GM19328 (cell line): ENCODE measurements around the gene PTGFRN.
"Not testable (repeated sequence)": the region's sequence is repeated elsewhere in the genome, so short reads cannot be mapped to it uniquely, and the experiment has no call there.

ENCODE experiments used
- ATAC-seq: cut with Tn5 transposase; IDR thresholded peaks from one replicate; pipeline ENCODE4 v1.9.1; 2021; ENCODE audit warnings: mild to moderate bottlenecking, moderate library complexity; ENCODE audit not compliant: unreplicated experiment

PTGFRN gene

GRCh38 chr1:116909512-116910378 is at the start of gene PTGFRN:
TSS of gene PTGFRN (plus strand) at chr1:116909916. CDS start at chr1:116910204, 288 bp downstream.
- ATAC-seq = no peak

DNA sequence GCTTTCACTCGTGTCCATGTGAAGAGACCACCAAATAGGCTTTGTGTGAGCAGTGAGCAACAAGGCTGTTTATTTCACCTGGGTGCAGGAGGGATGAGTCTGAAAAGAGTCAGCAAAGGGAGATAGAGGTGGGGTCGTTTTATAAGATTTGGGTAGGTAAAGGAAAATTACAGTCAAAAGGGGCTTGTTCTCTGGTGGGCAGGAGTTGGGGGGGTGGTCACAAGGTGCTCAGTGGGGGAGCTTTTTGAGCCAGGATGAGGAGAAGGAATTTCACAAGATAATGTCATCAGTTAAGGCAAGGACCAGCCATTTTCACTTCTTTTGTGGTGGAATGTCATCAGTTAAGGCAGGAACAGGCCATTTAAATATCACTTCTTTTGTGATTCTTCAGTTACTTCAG is 49.5 kb upstream of the PTGFRN start:
- not testable (repeated sequence) for ATAC-seq

GRCh38 chr1:116861137-116861536 is 48.6 kb upstream of the PTGFRN start:
- ATAC-seq = no peak

GRCh38 chr1:116863031-116863430 is 46.7 kb upstream of the PTGFRN start:
- not testable (repeated sequence) for ATAC-seq

GRCh38 chr1:116866478-116866877 is 43.2 kb upstream of the PTGFRN start:
- not testable (repeated sequence) for ATAC-seq

GRCh38 chr1:116868385-116868784 is 41.3 kb upstream of the PTGFRN start:
- no peak for ATAC-seq

DNA sequence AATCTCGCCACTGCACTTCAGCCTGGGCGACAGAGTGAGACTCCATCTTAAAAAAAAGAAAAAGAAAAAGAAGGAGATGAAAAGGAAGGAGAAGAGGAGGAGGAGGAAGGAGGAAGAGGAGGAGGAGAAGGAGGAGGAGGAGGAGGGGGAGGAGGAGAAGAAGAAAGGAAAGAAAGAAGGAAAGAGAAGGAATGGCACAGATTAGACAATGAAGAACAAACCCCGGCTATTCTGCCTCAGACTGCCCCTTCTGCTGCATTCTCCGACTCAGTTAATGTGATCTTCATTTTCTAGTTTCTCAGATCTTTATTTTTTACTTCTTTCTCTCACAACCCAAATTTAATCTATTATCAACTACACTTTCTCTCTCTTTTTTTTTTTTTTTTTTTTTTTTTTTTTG is 40.1 kb upstream of the PTGFRN start:
- ATAC-seq = no peak

DNA sequence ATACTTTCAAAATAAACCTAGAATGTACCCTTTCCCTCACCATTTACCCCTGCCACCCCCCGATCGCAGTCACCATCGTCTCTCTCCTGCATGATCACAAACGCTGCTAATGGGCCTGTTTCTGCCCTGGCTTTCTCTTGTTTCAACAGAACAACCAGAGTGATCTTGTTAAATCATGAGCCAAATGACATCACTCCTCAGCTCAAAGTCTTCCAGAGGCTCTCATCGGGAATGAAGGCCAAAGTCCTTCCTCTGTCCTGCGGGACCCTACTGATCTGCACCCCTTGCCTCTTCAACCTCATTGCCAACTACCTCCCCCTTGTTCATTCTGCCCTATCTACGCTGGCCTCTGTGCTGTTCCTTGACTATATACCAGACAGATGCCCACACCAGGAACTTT is 39.4 kb upstream of the PTGFRN start:
- ATAC-seq = no peak

- no peak for ATAC-seq
Measured at GRCh38 chr1:116871779-116872146, 38.0 kb upstream of the PTGFRN start.

DNA sequence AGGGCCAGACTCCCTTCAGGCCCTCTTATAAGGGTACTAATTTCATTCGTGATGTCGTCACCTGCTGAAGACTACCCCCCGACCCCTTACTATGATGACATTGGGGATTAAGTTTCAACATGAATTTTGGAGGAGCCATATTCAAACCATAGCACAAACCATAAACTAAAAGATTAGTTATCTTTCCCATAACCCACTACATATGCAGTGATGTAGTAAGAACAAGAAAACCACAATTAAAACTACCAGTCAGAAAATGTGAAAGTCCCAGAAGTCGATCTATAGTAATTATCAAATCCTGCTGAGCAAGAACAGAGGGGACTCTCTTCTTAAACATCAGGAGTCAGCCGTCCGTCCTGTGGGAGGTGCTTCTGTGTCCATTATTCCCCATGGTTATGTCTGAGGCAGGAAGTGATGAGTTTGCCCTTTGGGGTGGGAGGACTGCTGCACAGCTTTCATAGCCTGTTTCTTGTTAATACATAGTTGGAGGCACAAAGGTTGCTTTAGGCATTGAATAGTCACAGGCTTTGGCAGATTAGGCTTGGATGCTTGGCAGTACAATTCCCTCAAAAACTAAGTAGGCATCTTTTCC is 35.9 kb upstream of the PTGFRN start:
- ATAC-seq = no peak

- no peak for ATAC-seq
Measured at GRCh38 chr1:116874733-116875249, 34.9 kb upstream of the PTGFRN start.

DNA sequence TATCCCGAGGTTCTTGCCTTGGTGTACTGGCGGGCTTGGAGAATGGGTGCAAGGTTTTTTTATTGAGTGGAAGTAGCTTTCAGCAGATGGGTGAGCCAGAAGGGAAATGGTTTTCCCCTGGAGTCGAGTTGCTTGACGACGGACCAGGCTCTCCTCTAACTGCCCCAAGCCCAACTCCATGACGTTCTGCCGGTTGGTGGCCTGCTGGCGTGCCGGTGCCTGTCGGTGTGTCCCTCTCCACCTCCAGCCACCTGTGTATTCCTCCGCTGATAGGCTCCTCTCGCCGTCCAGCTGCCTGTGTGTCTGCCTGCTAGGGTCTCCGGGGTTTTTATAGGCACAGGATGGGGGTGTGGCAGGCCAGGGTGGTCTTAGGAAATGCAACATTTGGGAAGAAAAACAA is 34.3 kb upstream of the PTGFRN start:
- no peak for ATAC-seq

DNA sequence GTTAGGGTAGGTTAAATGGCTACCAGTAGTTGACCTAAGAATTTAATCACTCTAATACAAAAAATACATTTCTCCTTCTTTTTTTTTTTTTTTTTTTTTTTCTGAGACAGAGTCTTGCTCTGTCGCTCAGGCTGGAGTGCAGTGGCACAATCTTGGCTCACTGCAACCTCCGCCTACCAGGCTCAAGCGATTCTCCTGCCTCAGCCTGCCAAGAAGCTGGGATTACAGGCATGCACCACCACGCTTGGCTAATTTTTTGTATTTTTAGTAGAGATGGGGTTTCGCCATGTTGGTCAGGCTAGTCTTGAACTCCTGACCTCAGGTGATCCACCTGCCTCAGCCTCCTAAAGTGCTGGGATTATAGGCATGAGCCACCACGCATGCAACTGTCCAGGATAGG is 33.8 kb upstream of the PTGFRN start:
- not testable (repeated sequence) for ATAC-seq

- no peak for ATAC-seq
Measured at GRCh38 chr1:116877141-116877818, 32.4 kb upstream of the PTGFRN start.

DNA sequence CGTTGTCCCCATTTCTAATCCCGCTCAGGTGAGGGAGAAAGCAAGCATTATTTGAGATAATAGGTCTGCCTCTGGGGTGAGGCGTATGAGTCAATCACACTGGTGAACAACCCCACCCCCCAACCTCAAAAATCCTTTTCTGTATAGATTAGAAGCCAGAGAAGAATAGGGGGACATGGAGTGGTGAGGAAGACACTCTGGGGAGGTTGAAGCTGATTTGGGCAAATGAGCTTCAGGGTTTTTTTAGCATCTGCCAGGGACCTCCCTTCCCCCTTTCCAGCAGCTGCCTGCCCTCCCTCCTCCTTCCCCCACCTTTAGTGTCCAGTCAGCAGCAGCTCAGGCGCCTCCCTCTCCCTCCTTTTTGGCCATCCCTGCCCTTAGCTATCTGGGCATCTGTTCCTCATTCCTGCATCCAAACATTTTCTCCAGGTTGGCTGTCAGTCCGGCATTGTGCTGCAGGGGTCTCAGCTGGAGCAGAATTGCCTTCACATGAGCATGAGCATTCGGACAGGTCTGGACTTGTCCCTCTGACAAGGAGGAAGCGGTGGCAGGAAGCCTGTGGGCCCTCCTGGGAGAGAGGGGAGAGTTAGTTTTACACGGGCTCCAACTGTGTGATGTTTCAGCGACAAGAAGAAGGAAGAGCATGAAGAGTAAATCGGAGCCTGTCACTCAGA is 30.8 kb upstream of the PTGFRN start:
- no peak for ATAC-seq

- no peak for ATAC-seq
Measured at GRCh38 chr1:116879478-116880133, 30.1 kb upstream of the PTGFRN start.

DNA sequence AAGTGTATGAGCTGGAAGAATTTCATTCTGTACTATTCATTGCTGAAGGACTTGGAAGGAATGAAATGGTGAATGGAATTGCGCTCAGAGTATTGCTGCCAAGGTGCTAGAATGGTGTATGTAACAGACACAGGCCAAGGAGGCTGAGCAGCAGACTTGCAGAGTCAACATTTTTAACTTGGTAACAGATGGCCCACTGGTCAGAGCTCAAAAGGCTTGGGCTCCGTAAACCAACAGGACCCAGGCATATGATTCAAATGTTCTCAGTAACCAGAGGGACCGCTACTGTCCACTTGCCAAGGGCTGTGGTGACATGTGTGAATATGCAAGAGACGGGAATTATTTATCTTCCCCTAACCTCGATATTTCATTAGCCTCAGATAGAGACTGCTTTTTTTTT is 28.8 kb upstream of the PTGFRN start:
- no peak for ATAC-seq

DNA sequence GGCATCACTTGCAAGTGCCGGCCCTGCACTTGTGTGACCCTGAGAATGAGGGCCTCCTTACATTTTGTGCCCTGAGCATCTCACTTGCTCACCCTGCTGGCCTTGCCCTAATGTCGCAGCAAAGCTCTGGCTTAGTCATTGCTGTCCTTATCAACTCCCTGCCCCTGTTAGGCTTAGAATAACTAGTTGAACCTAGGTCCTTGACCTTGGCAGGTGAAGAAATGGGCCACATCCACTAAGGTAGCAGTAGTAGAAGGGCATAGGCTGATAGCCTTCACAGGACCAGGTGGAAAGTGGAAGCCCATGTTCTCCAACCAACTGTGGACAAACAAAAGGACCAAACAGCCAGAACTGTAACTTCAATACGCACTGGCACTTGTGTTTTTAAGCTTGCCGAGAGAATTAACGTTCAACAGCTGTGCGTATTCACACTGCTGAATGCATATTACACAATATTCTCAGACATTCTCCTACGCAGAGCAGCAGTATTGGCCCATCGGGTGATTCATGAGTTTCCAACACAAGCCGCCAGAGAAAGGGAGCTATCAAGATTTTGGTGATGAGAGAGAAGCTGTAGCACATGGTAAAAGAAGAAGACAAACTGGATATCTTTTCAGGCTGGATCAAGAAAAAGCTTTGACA is 27.7 kb upstream of the PTGFRN start:
- no peak for ATAC-seq

- no peak for ATAC-seq
Measured at GRCh38 chr1:116882866-116883265, 26.9 kb upstream of the PTGFRN start.

DNA sequence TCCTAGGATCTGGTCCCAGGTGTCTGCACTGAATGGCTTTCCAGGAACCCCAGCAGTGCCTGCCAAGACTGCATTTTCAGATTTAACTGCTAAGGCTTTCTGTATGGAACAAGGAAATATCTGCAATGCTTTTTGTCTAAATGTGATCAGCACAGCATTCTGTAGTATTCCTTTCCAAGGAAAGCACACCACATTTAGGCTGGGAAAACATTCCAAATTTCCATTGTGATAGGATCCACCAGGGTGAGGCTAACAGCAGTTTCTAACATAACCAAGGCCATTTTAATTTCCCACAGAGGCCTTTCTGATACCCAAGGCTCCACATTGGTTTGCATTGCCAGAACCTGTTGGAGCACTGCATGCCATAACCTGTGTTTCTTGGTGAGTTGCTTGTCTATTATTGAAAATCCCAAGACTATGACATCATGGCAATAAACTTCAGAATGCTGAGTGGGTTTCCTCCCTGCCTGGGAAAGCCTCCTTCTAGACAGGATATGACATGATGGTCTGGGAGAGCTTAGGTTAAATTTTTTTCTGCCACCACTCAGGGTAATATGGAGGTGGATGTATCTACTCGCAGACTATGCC is 23.3 kb upstream of the PTGFRN start:
- ATAC-seq = no peak
